Prostate gland (tissue), 2 donors: Measurements from ENCODE around the gene MAML1.

ENCODE experiments used
- CTCF ChIP-seq, 4 experiments: fragments of 200-600 bp in 2 of 4; fragments of 450-650 bp in 2 of 4; sonication (generic) in 2 of 4; IDR thresholded peaks; 1 replicate in 3 of 4; 2 replicates in 1 of 4; pipeline ENCODE4 v1.5.1; 2016 to 2019; ENCODE audit warnings: antibody characterized with exemption in 4 of 4, mild to moderate bottlenecking in 2 of 4, moderate library complexity in 2 of 4
- POLR2A ChIP-seq: fragments of 450-650 bp; IDR thresholded peaks from one replicate; pipeline ENCODE4 v1.6.1; 2016; ENCODE audit warnings: antibody characterized with exemption, mild to moderate bottlenecking
- POLR2AphosphoS5 ChIP-seq: sonication (generic); formaldehyde crosslinking; IDR thresholded peaks from one replicate; pipeline ENCODE4 v1.6.1; 2017; ENCODE audit warnings: antibody characterized with exemption

GRCh38 chr5:179793468-179794139 is 61.0 kb downstream of the MAML1 start, which contains the start of gene LTC4S:
- TF ChIP-seq CTCF (IDR thresholded peaks at IDR 0.05): no peak
- peak; percentile 32 for TF ChIP-seq POLR2A
- peak; percentile 31 for TF ChIP-seq POLR2AphosphoS5
